Stimulated activated effector memory CD8-positive, alpha-beta T cell treated with anti-CD3 and anti-CD28 coated beads, Interleukin-12 subunit alpha, Interleukin-12 subunit beta, amount 100 ng/mL, for 72 hours (primary cell): ENCODE measurements around the gene AURKB.
"Not testable (repeated sequence)": the region's sequence is repeated elsewhere in the genome, so short reads cannot be mapped to it uniquely, and the experiment has no call there.

ENCODE experiments used
- ATAC-seq: fragments of 150-1000 bp; cut with Tn5 transposase; 2 replicates; pipeline ENCODE4 v1.10.0; 2021
- DNase-seq, 2 donors: peaks; one replicate each; pipeline ENCODE4 v3.0.0; 2021 to 2022; ENCODE audit warnings: low spot score in 2 of 2
- H3K27ac Mint-ChIP-seq: one replicate; pipeline ENCODE4 v1.8.0; 2022; ENCODE audit warnings: mild to moderate bottlenecking, mixed read lengths
- H3K36me3 Mint-ChIP-seq: one replicate; pipeline ENCODE4 v1.8.0; 2022; ENCODE audit warnings: mild to moderate bottlenecking, mixed read lengths
- H3K4me1 Mint-ChIP-seq: one replicate; pipeline ENCODE4 v1.8.0; 2022; ENCODE audit warnings: mixed read lengths
- H3K4me3 Mint-ChIP-seq: one replicate; pipeline ENCODE4 v1.8.0; 2022; ENCODE audit warnings: mild to moderate bottlenecking, mixed read lengths
- H3K9me3 Mint-ChIP-seq: one replicate; pipeline ENCODE4 v1.8.0; 2022; ENCODE audit warnings: mixed read lengths

The AURKB gene

GRCh38 chr17:8214000-8214399 lies 3.6 kb upstream of the AURKB start:
- not testable (repeated sequence) for DNase-seq, H3K9me3 Mint-ChIP-seq, ATAC-seq, H3K4me3 Mint-ChIP-seq, H3K27ac Mint-ChIP-seq
- Mint-ChIP-seq H3K36me3 (peaks cover 20% of the 10 kb centered on the region), H3K4me1 (peaks cover 22% of the 10 kb centered on the region)

- DNase-seq, result no peak
Observed at GRCh38 chr17:8212312-8213180, 2.2 kb upstream of the AURKB start.

GRCh38 chr17:8210761-8211458 lies 535 bp upstream of the AURKB start:
- H3K4me3 Mint-ChIP-seq, result peak overlapping the region; percentile 96
- H3K36me3 Mint-ChIP-seq, result peaks cover 51% of the 10 kb centered on the region
- no peaks in the 10 kb centered on the region for H3K9me3 Mint-ChIP-seq
- peak overlapping the region; percentile 98 for H3K27ac Mint-ChIP-seq
- H3K4me1 Mint-ChIP-seq, result peaks cover 33% of the 10 kb centered on the region
- no peak for DNase-seq
- ATAC-seq, result peak; percentile 25

More at GRCh38 chr17:8212312-8213180, 2.2 kb upstream of the AURKB start:
- no peak overlapping the region for H3K27ac Mint-ChIP-seq
- H3K4me3 Mint-ChIP-seq, result no peak overlapping the region
- no peaks in the 10 kb centered on the region for H3K9me3 Mint-ChIP-seq
- peaks cover 34% of the 10 kb centered on the region for H3K36me3 Mint-ChIP-seq
- no peak for ATAC-seq
- H3K4me1 Mint-ChIP-seq, result peaks cover 27% of the 10 kb centered on the region

- Mint-ChIP-seq H3K9me3 (no peaks in the 10 kb centered on the region), H3K4me3 (no peak overlapping the region), H3K4me1 (peaks cover 39% of the 10 kb centered on the region), H3K36me3 (peaks cover 83% of the 10 kb centered on the region), H3K27ac (peak overlapping the region; percentile 69)
- no peak for ATAC-seq
- no peak for DNase-seq
Observed at GRCh38 chr17:8206536-8206935, 3.8 kb downstream of the AURKB start.

- ATAC-seq, result no peak
- peaks cover 28% of the 10 kb centered on the region for H3K4me1 Mint-ChIP-seq
- H3K9me3 Mint-ChIP-seq, result no peaks in the 10 kb centered on the region
- H3K36me3 Mint-ChIP-seq, result peaks cover 78% of the 10 kb centered on the region
- H3K4me3 Mint-ChIP-seq, result no peak overlapping the region
- H3K27ac Mint-ChIP-seq, result peak overlapping the region; percentile 27
- DNase-seq, result no peak
Observed at GRCh38 chr17:8204761-8205555, 5.4 kb downstream of the AURKB start.

- no peaks in the 10 kb centered on the region for H3K36me3 Mint-ChIP-seq
- no peak overlapping the region for H3K27ac Mint-ChIP-seq
- ATAC-seq (peak; percentile 52), DNase-seq (peak in 1 of 2 donors; percentile 82)
- peaks cover 23% of the 10 kb centered on the region for H3K4me1 Mint-ChIP-seq
- no peaks in the 10 kb centered on the region for H3K9me3 Mint-ChIP-seq
- H3K4me3 Mint-ChIP-seq, result no peak overlapping the region
Observed at GRCh38 chr17:8192070-8192815, 18.1 kb downstream of the AURKB start.

- H3K9me3 Mint-ChIP-seq, result no peaks in the 10 kb centered on the region
- ATAC-seq (no peak), DNase-seq (no peak)
- H3K27ac Mint-ChIP-seq, result no peak overlapping the region
- H3K4me1 Mint-ChIP-seq, result peaks cover 12% of the 10 kb centered on the region
- H3K36me3 Mint-ChIP-seq, result no peaks in the 10 kb centered on the region
- no peak overlapping the region for H3K4me3 Mint-ChIP-seq
Observed at GRCh38 chr17:8190506-8190905, 19.9 kb downstream of the AURKB start.

GRCh38 chr17:8189711-8190477 lies 20.5 kb downstream of the AURKB start, which contains the start of gene BORCS6:
BORCS6 (minus strand) TSS chr17:8190180; CDS start chr17:8190140, 40 bp downstream.
- DNase-seq (peak; percentile 78 to 96), ATAC-seq (peak; percentile 77)
- no peak within 1 kb of the TSS for H3K4me3 Mint-ChIP-seq
- H3K27ac Mint-ChIP-seq, result no peak within 1 kb of the TSS
- H3K9me3 Mint-ChIP-seq, result no peaks in the 10 kb centered on the region
- peaks cover 12% of the 10 kb centered on the region for H3K4me1 Mint-ChIP-seq
- no peaks in the 10 kb centered on the region for H3K36me3 Mint-ChIP-seq

GRCh38 chr17:8189041-8189710 lies 21.2 kb downstream of the AURKB start:
- ATAC-seq, result no peak
- H3K36me3 Mint-ChIP-seq, result no peaks in the 10 kb centered on the region
- no peak overlapping the region for H3K4me3 Mint-ChIP-seq
- H3K9me3 Mint-ChIP-seq, result no peaks in the 10 kb centered on the region
- peaks cover 14% of the 10 kb centered on the region for H3K4me1 Mint-ChIP-seq
- no peak for DNase-seq
- H3K27ac Mint-ChIP-seq, result no peak overlapping the region

GRCh38 chr17:8188263-8188839 lies 22.0 kb downstream of the AURKB start:
- peaks cover 20% of the 10 kb centered on the region for H3K4me1 Mint-ChIP-seq
- peaks cover 6% of the 10 kb centered on the region for H3K36me3 Mint-ChIP-seq
- H3K27ac Mint-ChIP-seq, result no peak overlapping the region
- no peak overlapping the region for H3K4me3 Mint-ChIP-seq
- DNase-seq, result no peak
- no peaks in the 10 kb centered on the region for H3K9me3 Mint-ChIP-seq
- no peak for ATAC-seq

- no peaks in the 10 kb centered on the region for H3K9me3 Mint-ChIP-seq
- no peak overlapping the region for H3K27ac Mint-ChIP-seq
- H3K4me1 Mint-ChIP-seq, result peaks cover 20% of the 10 kb centered on the region
- ATAC-seq (peak; percentile 43), DNase-seq (peak; percentile 85 to 97)
- H3K4me3 Mint-ChIP-seq, result no peak overlapping the region
- peaks cover 6% of the 10 kb centered on the region for H3K36me3 Mint-ChIP-seq
Observed at GRCh38 chr17:8187517-8188262, 22.7 kb downstream of the AURKB start.

GRCh38 chr17:8186787-8187516 lies 23.4 kb downstream of the AURKB start:
- DNase-seq (peak; percentile 86 to 99), ATAC-seq (peak; percentile 65)
- no peaks in the 10 kb centered on the region for H3K9me3 Mint-ChIP-seq
- peaks cover 6% of the 10 kb centered on the region for H3K36me3 Mint-ChIP-seq
- peaks cover 20% of the 10 kb centered on the region for H3K4me1 Mint-ChIP-seq
- H3K27ac Mint-ChIP-seq, result no peak overlapping the region
- no peak overlapping the region for H3K4me3 Mint-ChIP-seq
